ENCODE data around the gene FBXL7.

Gene FBXL7

DNA sequence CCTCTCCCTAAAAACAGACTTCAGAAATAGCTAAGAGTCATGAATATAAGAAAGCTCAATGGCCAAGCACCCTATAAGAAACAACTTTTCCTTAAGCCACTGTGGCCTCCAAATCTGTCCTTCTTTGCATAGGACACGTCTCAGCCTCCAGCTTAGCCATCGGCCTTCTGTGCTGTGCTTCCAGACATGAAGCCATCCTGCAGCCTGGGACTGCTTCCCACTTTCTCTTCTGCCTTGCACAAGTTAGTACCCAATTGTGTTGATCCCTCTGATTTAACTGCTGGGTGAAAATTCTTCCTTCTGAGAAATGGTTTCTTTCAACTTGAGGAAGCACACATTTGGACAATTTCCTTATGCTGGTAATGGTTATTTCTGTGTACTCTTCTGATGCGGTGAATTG is 344.9 kb downstream of the FBXL7 start:
- TF ChIP-seq, protein P1, sequence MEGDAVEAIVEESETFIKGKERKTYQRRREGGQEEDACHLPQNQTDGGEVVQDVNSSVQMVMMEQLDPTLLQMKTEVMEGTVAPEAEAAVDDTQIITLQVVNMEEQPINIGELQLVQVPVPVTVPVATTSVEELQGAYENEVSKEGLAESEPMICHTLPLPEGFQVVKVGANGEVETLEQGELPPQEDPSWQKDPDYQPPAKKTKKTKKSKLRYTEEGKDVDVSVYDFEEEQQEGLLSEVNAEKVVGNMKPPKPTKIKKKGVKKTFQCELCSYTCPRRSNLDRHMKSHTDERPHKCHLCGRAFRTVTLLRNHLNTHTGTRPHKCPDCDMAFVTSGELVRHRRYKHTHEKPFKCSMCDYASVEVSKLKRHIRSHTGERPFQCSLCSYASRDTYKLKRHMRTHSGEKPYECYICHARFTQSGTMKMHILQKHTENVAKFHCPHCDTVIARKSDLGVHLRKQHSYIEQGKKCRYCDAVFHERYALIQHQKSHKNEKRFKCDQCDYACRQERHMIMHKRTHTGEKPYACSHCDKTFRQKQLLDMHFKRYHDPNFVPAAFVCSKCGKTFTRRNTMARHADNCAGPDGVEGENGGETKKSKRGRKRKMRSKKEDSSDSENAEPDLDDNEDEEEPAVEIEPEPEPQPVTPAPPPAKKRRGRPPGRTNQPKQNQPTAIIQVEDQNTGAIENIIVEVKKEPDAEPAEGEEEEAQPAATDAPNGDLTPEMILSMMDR (IDR thresholded peaks at IDR 0.05; ENCODE audit: borderline replicate concordance, control extremely low read depth, extremely low read depth, insufficient read depth, missing control alignments) = no peak
- no peak for DNase-seq (ENCODE audit: low spot score)
- in situ Hi-C loops (cut with MboI; ENCODE audit: low sequenced_read_pairs, unreplicated experiment) = no loop called here

DNA sequence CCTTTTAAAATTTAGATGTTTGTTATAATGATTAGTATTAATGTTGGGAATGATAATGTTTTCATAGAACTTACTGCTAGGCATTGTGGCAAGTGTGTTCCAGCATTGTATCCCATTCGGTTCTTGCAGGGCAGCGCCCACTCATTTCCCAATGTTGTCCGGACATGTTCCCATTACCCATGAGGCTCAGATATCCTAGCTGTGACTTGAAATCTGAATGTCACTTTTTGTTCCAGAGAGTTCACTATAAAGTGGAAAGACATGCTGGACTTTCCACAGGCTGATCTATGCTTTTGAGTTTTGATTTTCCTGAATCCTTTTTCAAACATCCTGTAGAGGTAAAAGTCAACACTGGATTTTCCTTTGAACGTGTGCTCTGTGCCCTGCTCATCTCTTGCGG is 350.6 kb downstream of the FBXL7 start:
- in situ Hi-C loops (cut with MboI; ENCODE audit: low sequenced_read_pairs, unreplicated experiment) = no loop called here
- TF ChIP-seq, protein P1 (IDR thresholded peaks at IDR 0.05; ENCODE audit: borderline replicate concordance, control extremely low read depth, extremely low read depth, insufficient read depth, missing control alignments) = no peak
- no peak for DNase-seq (ENCODE audit: low spot score)

GRCh38 chr5:15850939-15851341 is 351.0 kb downstream of the FBXL7 start:
- TF ChIP-seq, protein P1 (IDR thresholded peaks at IDR 0.05; ENCODE audit: borderline replicate concordance, control extremely low read depth, extremely low read depth, insufficient read depth, missing control alignments) = no peak
- no peak for DNase-seq (ENCODE audit: low spot score)
- in situ Hi-C loops (cut with MboI; ENCODE audit: low sequenced_read_pairs, unreplicated experiment) = no loop called here

DNA sequence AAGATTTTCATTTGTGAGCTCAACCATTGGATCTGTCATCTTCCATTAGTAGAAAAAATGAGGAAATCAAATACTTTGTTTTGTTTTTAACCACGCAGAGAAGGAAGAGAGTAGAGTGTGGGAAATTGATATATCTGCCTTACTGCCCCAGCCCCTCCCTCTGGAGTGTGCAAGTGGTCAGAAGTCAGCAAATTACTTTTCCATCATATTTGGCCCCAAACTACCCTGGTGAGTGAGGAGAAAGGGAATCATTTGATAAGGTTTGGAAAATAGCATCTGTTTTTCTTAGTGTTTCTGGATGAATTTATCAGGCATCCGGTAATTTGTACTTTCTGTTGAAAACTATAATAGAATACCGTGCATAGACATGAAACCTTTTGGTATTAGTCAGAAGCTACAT is 352.2 kb downstream of the FBXL7 start:
- TF ChIP-seq, protein P1 (IDR thresholded peaks at IDR 0.05; ENCODE audit: borderline replicate concordance, control extremely low read depth, extremely low read depth, insufficient read depth, missing control alignments) = no peak
- in situ Hi-C loops (cut with MboI; ENCODE audit: low sequenced_read_pairs, unreplicated experiment) = no loop called here
- no peak for DNase-seq (ENCODE audit: low spot score)

GRCh38 chr5:15852949-15853348 is 353.0 kb downstream of the FBXL7 start:
- TF ChIP-seq, protein P1 (IDR thresholded peaks at IDR 0.05; ENCODE audit: borderline replicate concordance, control extremely low read depth, extremely low read depth, insufficient read depth, missing control alignments) = no peak
- in situ Hi-C loops (cut with MboI; ENCODE audit: low sequenced_read_pairs, unreplicated experiment) = no loop called here
- DNase-seq (ENCODE audit: low spot score) = no peak

GRCh38 chr5:15858326-15858725 is 358.3 kb downstream of the FBXL7 start:
- in situ Hi-C loops (cut with MboI; ENCODE audit: low sequenced_read_pairs, unreplicated experiment) = no loop called here
- no peak for DNase-seq (ENCODE audit: low spot score)
- TF ChIP-seq, protein P1 (IDR thresholded peaks at IDR 0.05; ENCODE audit: borderline replicate concordance, control extremely low read depth, extremely low read depth, insufficient read depth, missing control alignments) = no peak
